Caco-2 (cell line): Measurements from ENCODE around the gene SHOC2. TPM values are rescaled to one million over a fixed set of nuclear protein-coding genes. Genes with fewer than 3 reads are reported as not detected.

Experiments used
- BruUV-seq: library from RNA; stranded (reverse); fragments of 400-500 nt; replicated peaks from 2 replicates; lab custom pipeline; 2021; lab: Mats Ljungman, UMichigan
- CTCF ChIA-PET: fragments of 300-600 bp; sonication (Branson Sonifier 250); formaldehyde crosslinking; loops from one replicate; lab custom pipeline; 2022; ENCODE audit warnings: antibody characterized with exemption; lab: Charles Lee
- POLR2A ChIA-PET: fragments of 300-600 bp; sonication (Branson Sonifier 250); formaldehyde crosslinking; loops from one replicate; lab custom pipeline; 2022; ENCODE audit warnings: antibody characterized with exemption; lab: Charles Lee
- DNase-seq, 2 experiments: peaks; one replicate each; pipeline versions ENCODE4 v3.0.0 to v3.0.0-alpha.2; 2020 to 2022
- H3K27me3 ChIP-seq: replicated peaks from 2 replicates; pipeline ENCODE4 v1.6.0; 2011; ENCODE audit warnings: low read length; ENCODE audit not compliant: control insufficient read depth, insufficient read depth
- H3K36me3 ChIP-seq: 2 replicates; pipeline ENCODE4 v1.5.1; 2011; ENCODE audit warnings: low read length; ENCODE audit not compliant: control insufficient read depth, insufficient read depth
- H3K4me1 ChIP-seq: fragments of 250-450 bp; sonication (Bioruptor Pico); 2 replicates; pipeline ENCODE4 v1.5.1; 2020; ENCODE audit warnings: mild to moderate bottlenecking
- H3K4me3 ChIP-seq: 2 replicates; pipeline ENCODE4 v1.5.1; 2011; ENCODE audit warnings: low read depth, mild to moderate bottlenecking, control low read depth, low read length
- H3K9me3 ChIP-seq: fragments of 250-450 bp; sonication (Bioruptor Pico); 2 replicates; pipeline ENCODE4 v1.5.1; 2020; ENCODE audit warnings: mild to moderate bottlenecking, moderate library complexity
- H3K27ac Mint-ChIP-seq: one replicate; pipeline ENCODE4 v1.8.0; 2022; ENCODE audit warnings: mixed read lengths; ENCODE audit not compliant: unreplicated experiment
- H3K27me3 Mint-ChIP-seq: one replicate; pipeline ENCODE4 v1.8.0; 2022; ENCODE audit warnings: mixed read lengths; ENCODE audit not compliant: insufficient read depth, unreplicated experiment
- H3K36me3 Mint-ChIP-seq: one replicate; pipeline ENCODE4 v1.8.0; 2022; ENCODE audit warnings: mild to moderate bottlenecking, mixed read lengths; ENCODE audit not compliant: insufficient read depth, unreplicated experiment
- H3K4me1 Mint-ChIP-seq: one replicate; pipeline ENCODE4 v1.8.0; 2022; ENCODE audit warnings: low read depth, mixed read lengths; ENCODE audit not compliant: unreplicated experiment
- H3K4me3 Mint-ChIP-seq: one replicate; pipeline ENCODE4 v1.8.0; 2022; ENCODE audit warnings: mild to moderate bottlenecking, moderate library complexity, mixed read lengths; ENCODE audit not compliant: unreplicated experiment
- H3K9me3 Mint-ChIP-seq: one replicate; pipeline ENCODE4 v1.8.0; 2022; ENCODE audit warnings: mixed read lengths; ENCODE audit not compliant: unreplicated experiment
- intact Hi-C: fragments of 100-400 bp; cut with micrococcal nuclease; formaldehyde crosslinking; loops from one replicate; pipeline ENCODE4 v1.10.0; 2022; ENCODE audit not compliant: unreplicated experiment
- total RNA-seq: library from RNA; stranded (reverse); gene quantifications from 2 replicates; pipeline ENCODE4 v1.2.3, GENCODE V29; 2022
- TF ChIP-seq, protein P1 (sequence below), 2 experiments: fragments of 200-600 bp in 1 of 2; IDR thresholded peaks; 1 replicate in 1 of 2; 2 replicates in 1 of 2; pipeline versions ENCODE4 v1.5.1 to v1.8.0; 2011 to 2022; ENCODE audit warnings: antibody characterized with exemption in 1 of 2, control low read depth in 1 of 2, inconsistent platforms in 1 of 2, low read depth in 1 of 2, low read length in 1 of 2, mild to moderate bottlenecking in 1 of 2, moderate library complexity in 1 of 2; ENCODE audit not compliant: insufficient read depth in 1 of 2, severe bottlenecking in 1 of 2, unreplicated experiment in 1 of 2

The SHOC2 gene
- total RNA-seq, 1 experiment from 2014 or later = 38.5 TPM

DNA sequence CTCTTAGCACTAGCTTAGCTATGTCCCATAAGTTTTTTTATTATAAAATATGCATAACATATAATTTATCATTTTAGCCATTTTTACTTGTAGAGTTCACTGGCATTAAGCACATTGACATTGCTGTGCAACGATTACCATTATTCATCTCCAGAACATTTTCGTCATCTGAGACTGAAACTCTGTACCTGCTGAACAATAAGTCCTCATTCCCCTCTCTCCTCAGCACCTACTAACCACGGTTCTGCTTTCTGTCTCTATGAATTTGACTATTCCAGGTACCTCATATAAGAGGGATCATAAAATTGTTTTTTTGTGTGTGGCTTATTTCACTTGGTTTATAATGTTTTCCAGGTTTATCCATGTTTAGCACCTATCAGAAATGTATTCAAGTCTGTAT is 64.1 kb downstream of the SHOC2 start:
- Mint-ChIP-seq H3K36me3 (peaks cover 11% of the 10 kb centered on the region), H3K27me3 (no peaks in the 10 kb centered on the region), H3K4me3 (no peak overlapping the region), H3K27ac (no peak overlapping the region), H3K9me3 (no peaks in the 10 kb centered on the region), H3K4me1 (no peaks in the 10 kb centered on the region)
- intact Hi-C loops = no loop called here
- Histone ChIP-seq H3K27me3 (no peaks in the 10 kb centered on the region), H3K36me3 (no peaks in the 10 kb centered on the region), H3K4me1 (no peaks in the 10 kb centered on the region), H3K4me3 (no peak overlapping the region), H3K9me3 (no peaks in the 10 kb centered on the region)
- POLR2A ChIA-PET = no interaction called here
- no TSS peak for BruUV-seq
- CTCF ChIA-PET = no interaction called here
- no peak for DNase-seq
- TF ChIP-seq, protein P1, sequence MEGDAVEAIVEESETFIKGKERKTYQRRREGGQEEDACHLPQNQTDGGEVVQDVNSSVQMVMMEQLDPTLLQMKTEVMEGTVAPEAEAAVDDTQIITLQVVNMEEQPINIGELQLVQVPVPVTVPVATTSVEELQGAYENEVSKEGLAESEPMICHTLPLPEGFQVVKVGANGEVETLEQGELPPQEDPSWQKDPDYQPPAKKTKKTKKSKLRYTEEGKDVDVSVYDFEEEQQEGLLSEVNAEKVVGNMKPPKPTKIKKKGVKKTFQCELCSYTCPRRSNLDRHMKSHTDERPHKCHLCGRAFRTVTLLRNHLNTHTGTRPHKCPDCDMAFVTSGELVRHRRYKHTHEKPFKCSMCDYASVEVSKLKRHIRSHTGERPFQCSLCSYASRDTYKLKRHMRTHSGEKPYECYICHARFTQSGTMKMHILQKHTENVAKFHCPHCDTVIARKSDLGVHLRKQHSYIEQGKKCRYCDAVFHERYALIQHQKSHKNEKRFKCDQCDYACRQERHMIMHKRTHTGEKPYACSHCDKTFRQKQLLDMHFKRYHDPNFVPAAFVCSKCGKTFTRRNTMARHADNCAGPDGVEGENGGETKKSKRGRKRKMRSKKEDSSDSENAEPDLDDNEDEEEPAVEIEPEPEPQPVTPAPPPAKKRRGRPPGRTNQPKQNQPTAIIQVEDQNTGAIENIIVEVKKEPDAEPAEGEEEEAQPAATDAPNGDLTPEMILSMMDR (IDR thresholded peaks at IDR 0.05; ENCODE audit: insufficient read depth in 1 of 2, low read depth in 1 of 2, low read length in 1 of 2, severe bottlenecking in 1 of 2, unreplicated experiment in 1 of 2) = no peak

DNA sequence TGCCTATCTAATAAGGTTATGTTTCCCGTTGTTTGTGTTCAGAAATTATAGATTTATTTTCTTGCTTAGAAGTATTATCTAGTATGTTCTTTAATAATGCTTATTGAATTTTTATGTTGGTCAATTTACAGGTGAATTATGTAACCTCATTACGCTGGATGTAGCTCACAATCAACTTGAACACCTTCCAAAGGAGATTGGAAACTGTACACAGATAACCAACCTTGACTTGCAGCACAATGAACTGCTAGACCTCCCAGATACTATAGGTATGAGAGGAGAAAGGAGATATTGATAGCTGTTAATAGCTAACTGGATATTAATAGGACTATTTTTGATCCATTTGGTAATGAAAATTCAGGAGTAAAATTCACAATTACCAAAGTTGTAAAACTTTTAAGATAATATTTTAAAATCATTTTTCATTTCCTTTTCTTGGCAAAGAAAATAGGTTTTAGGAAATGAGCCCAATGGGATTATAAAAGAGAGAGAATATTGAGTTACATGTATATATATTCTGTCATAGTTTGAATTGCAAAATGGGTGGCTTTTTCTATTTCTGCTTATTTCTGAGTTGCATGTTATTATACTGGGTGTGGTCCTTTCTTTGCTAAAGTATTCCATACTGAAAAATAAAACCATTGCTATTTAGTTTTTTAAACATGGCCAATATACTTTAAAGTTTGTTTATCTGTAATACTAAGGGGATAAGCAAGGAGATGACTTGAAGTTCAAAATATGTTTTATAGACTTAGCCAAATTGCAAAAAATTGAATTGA is 66.3 kb downstream of the SHOC2 start:
- POLR2A ChIA-PET = no interaction called here
- no peak for DNase-seq
- H3K4me1 Mint-ChIP-seq = no peaks in the 10 kb centered on the region
- H3K9me3 ChIP-seq = no peaks in the 10 kb centered on the region
- BruUV-seq = no TSS peak
- H3K9me3 Mint-ChIP-seq = no peaks in the 10 kb centered on the region
- H3K4me1 ChIP-seq = no peaks in the 10 kb centered on the region
- peaks cover 6% of the 10 kb centered on the region for H3K36me3 Mint-ChIP-seq
- H3K36me3 ChIP-seq = no peaks in the 10 kb centered on the region
- H3K27me3 Mint-ChIP-seq = no peaks in the 10 kb centered on the region
- intact Hi-C loops = no loop called here
- TF ChIP-seq, protein P1 (IDR thresholded peaks at IDR 0.05; ENCODE audit: insufficient read depth in 1 of 2, low read depth in 1 of 2, low read length in 1 of 2, severe bottlenecking in 1 of 2, unreplicated experiment in 1 of 2) = no peak
- CTCF ChIA-PET = no interaction called here
- H3K4me3 ChIP-seq = no peak overlapping the region
- H3K27me3 ChIP-seq = no peaks in the 10 kb centered on the region
- no peak overlapping the region for H3K4me3 Mint-ChIP-seq
- H3K27ac Mint-ChIP-seq = no peak overlapping the region

DNA sequence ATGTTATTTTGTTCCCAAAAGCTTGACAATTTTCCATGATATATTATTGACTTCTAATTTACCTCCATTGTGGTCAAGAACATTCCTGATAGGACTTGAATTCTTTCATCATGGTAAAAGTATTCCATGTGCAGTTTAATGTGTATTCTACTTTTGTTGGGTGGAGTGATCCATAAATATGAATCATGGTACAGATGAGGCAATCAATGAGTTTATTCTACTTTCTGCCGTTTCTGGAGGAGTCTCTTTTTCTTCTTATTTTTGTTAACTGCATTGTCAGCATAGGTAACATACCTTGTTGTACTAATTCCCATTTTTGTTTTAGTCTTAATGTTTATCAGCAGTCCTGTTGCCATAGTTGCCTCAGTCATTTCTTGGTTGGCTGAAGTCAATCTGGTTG is 69.6 kb downstream of the SHOC2 start:
- TF ChIP-seq, protein P1 (IDR thresholded peaks at IDR 0.05; ENCODE audit: insufficient read depth in 1 of 2, low read depth in 1 of 2, low read length in 1 of 2, severe bottlenecking in 1 of 2, unreplicated experiment in 1 of 2) = no peak
- H3K4me1 ChIP-seq = no peaks in the 10 kb centered on the region
- no peaks in the 10 kb centered on the region for H3K27me3 ChIP-seq
- POLR2A ChIA-PET = no interaction called here
- intact Hi-C loops = no loop called here
- Mint-ChIP-seq H3K27me3 (no peaks in the 10 kb centered on the region), H3K9me3 (no peaks in the 10 kb centered on the region), H3K36me3 (peaks cover 4% of the 10 kb centered on the region), H3K27ac (no peak overlapping the region), H3K4me1 (no peaks in the 10 kb centered on the region), H3K4me3 (no peak overlapping the region)
- H3K9me3 ChIP-seq = no peaks in the 10 kb centered on the region
- no peaks in the 10 kb centered on the region for H3K36me3 ChIP-seq
- no peak overlapping the region for H3K4me3 ChIP-seq
- DNase-seq = no peak
- BruUV-seq = no TSS peak
- CTCF ChIA-PET = no interaction called here
